ENCODE results near the gene CDCA3. TPM values are rescaled to one million over a fixed set of nuclear protein-coding genes. Genes with fewer than 3 reads are reported as not detected.

Gene CDCA3
- total and polyA plus RNA-seq, 2 donors (not counting 1 experiment from before 2014, with no cell fraction given) = 1.6 to 2.3 TPM

GRCh38 chr12:6813363-6813762 is 37.7 kb downstream of the CDCA3 start:
- POLR2A ChIA-PET = interaction anchor here (0.7 kb wide), 2 partner anchors 29 to 78 kb away, joined by 3 to 4 read pairs; no protein-coding TSS in a partner anchor
- no peak overlapping the region for H3K9ac ChIP-seq (ENCODE audit: low read length)

GRCh38 chr12:6810758-6811157 is 40.3 kb downstream of the CDCA3 start:
- DNase-seq (no peak), ATAC-seq (ENCODE audit: low read depth) (no peak)
- Mint-ChIP-seq H3K27ac (no peak overlapping the region), H3K4me1 (peaks cover 8% of the 10 kb centered on the region), H3K4me3 (no peak overlapping the region), H3K27me3 (peaks cover 10% of the 10 kb centered on the region), H3K9me3 (ENCODE audit: insufficient read depth) (no peaks in the 10 kb centered on the region)
- 93% methylated on average over 1 of the region's 1 CpG for WGBS (ENCODE audit: insufficient coverage)
- intact Hi-C loops (cut with micrococcal nuclease) = no loop called here
- Histone ChIP-seq H3K79me2 (ENCODE audit: control insufficient read depth, insufficient read depth, low read length) (no peaks in the 10 kb centered on the region), H3K36me3 (replicated peaks in 1 of 2; ENCODE audit: control extremely low read depth in 1 of 2, control insufficient read depth in 1 of 2, extremely low read depth in 1 of 2, insufficient read depth in 2 of 2, low read length in 1 of 2) (no peaks in the 10 kb centered on the region), H3K27me3 (replicated peaks in 1 of 4; ENCODE audit: control extremely low read depth in 1 of 4, control insufficient read depth in 3 of 4, insufficient read depth in 4 of 4, low read length in 3 of 4) (peaks cover 0 to 13% (median 0%) of the 10 kb centered on the region in 4 experiments), H3K4me3 (ENCODE audit: control extremely low read depth in 1 of 5, extremely low read depth in 1 of 5, insufficient read depth in 1 of 5, low read depth in 2 of 5, low read length in 4 of 5) (no peak overlapping the region), H3K27ac (ENCODE audit: low read length in 2 of 2) (no peak overlapping the region), H3K9me3 (ENCODE audit: control extremely low read depth in 1 of 3, control insufficient read depth in 2 of 3, insufficient read depth in 1 of 3, low read length in 2 of 3) (no peaks in the 10 kb centered on the region), H3K4me1 (ENCODE audit: control insufficient read depth in 2 of 2, insufficient read depth in 2 of 2, low read length in 2 of 2) (peaks cover 0 to 9% of the 10 kb centered on the region in 2 donors), H4K20me1 (ENCODE audit: control insufficient read depth, insufficient read depth, low read length, poor library complexity, severe bottlenecking) (no peaks in the 10 kb centered on the region), H3K4me2 (replicated peaks; ENCODE audit: low read depth, low read length, poor library complexity, severe bottlenecking) (no peak overlapping the region), H2AFZ (ENCODE audit: insufficient read depth, low read depth, low read length, poor library complexity, severe bottlenecking) (no peak overlapping the region), H3K9ac (ENCODE audit: low read length) (no peak overlapping the region)
- POLR2A ChIA-PET = no interaction called here
- CTCF ChIA-PET = interaction anchor here (0.6 to 3.9 kb wide), 4 partner anchors 21 to 57 kb away, joined by 3 to 13 read pairs (median 3); partner anchors contain the start of gene MLF2
- no peak for TF ChIP-seq CTCF (IDR thresholded peaks at IDR 0.05)
- TF ChIP-seq EZH2 (IDR thresholded peaks at IDR 0.05; ENCODE audit: borderline replicate concordance, insufficient read depth, low read depth, low read length, poor library complexity, severe bottlenecking) = no peak

More at GRCh38 chr12:6813363-6813762, 37.7 kb downstream of the CDCA3 start:
- H3K4me3 Mint-ChIP-seq = no peak overlapping the region
- intact Hi-C loops (cut with micrococcal nuclease) = no loop called here
- H3K27me3 Mint-ChIP-seq = peaks cover 22% of the 10 kb centered on the region
- CTCF ChIA-PET = interaction anchor here (0.9 to 3.9 kb wide), 6 partner anchors 12 to 129 kb away, joined by 3 to 13 read pairs (median 4); partner anchors contain the start of genes MLF2 and P3H3
- H3K27me3 ChIP-seq (replicated peaks in 1 of 4; ENCODE audit: control extremely low read depth in 1 of 4, control insufficient read depth in 3 of 4, insufficient read depth in 4 of 4, low read length in 3 of 4) = peaks cover 0 to 17% (median 0%) of the 10 kb centered on the region in 4 experiments
- H3K9me3 ChIP-seq (ENCODE audit: control extremely low read depth in 1 of 3, control insufficient read depth in 2 of 3, insufficient read depth in 1 of 3, low read length in 2 of 3) = no peaks in the 10 kb centered on the region
- no peaks in the 10 kb centered on the region for H4K20me1 ChIP-seq (ENCODE audit: control insufficient read depth, insufficient read depth, low read length, poor library complexity, severe bottlenecking)
- no peaks in the 10 kb centered on the region for H3K36me3 ChIP-seq (replicated peaks in 1 of 2; ENCODE audit: control extremely low read depth in 1 of 2, control insufficient read depth in 1 of 2, extremely low read depth in 1 of 2, insufficient read depth in 2 of 2, low read length in 1 of 2)
- no peak overlapping the region for H3K27ac ChIP-seq (ENCODE audit: low read length in 2 of 2)
- no peak overlapping the region for H3K4me3 ChIP-seq (ENCODE audit: control extremely low read depth in 1 of 5, extremely low read depth in 1 of 5, insufficient read depth in 1 of 5, low read depth in 2 of 5, low read length in 4 of 5)
- H2AFZ ChIP-seq (ENCODE audit: insufficient read depth, low read depth, low read length, poor library complexity, severe bottlenecking) = no peak overlapping the region
- H3K4me2 ChIP-seq (replicated peaks; ENCODE audit: low read depth, low read length, poor library complexity, severe bottlenecking) = no peak overlapping the region
- WGBS (ENCODE audit: insufficient coverage) = no CpG with 5 or more reads among the region's 4 CpGs
- DNase-seq (no peak), ATAC-seq (ENCODE audit: low read depth) (no peak)
- no peak for TF ChIP-seq EZH2 (IDR thresholded peaks at IDR 0.05; ENCODE audit: borderline replicate concordance, insufficient read depth, low read depth, low read length, poor library complexity, severe bottlenecking)
- TF ChIP-seq CTCF (IDR thresholded peaks at IDR 0.05) = no peak
- peaks cover 8% of the 10 kb centered on the region for H3K4me1 Mint-ChIP-seq
- H3K79me2 ChIP-seq (ENCODE audit: control insufficient read depth, insufficient read depth, low read length) = no peaks in the 10 kb centered on the region
- H3K9me3 Mint-ChIP-seq (ENCODE audit: insufficient read depth) = no peaks in the 10 kb centered on the region
- H3K4me1 ChIP-seq (ENCODE audit: control insufficient read depth in 2 of 2, insufficient read depth in 2 of 2, low read length in 2 of 2) = peaks cover 0 to 9% of the 10 kb centered on the region in 2 donors
- H3K27ac Mint-ChIP-seq = no peak overlapping the region

Data from B cell (primary cell).